ENCODE measurements around the gene CDK18.
A peak's percentile ranks its signal among the peaks of the same experiment; 100 is the strongest.
"Not testable (repeated sequence)": the region's sequence is repeated elsewhere in the genome, so short reads cannot be mapped to it uniquely, and the experiment has no call there.

CDK18 gene

GRCh38 chr1:205480349-205480985 is 24.0 kb upstream of the CDK18 start:
- peak; percentile 25 to 58 for DNase-seq (ENCODE audit: low read depth in 1 of 2, low spot score in 1 of 2)

DNA sequence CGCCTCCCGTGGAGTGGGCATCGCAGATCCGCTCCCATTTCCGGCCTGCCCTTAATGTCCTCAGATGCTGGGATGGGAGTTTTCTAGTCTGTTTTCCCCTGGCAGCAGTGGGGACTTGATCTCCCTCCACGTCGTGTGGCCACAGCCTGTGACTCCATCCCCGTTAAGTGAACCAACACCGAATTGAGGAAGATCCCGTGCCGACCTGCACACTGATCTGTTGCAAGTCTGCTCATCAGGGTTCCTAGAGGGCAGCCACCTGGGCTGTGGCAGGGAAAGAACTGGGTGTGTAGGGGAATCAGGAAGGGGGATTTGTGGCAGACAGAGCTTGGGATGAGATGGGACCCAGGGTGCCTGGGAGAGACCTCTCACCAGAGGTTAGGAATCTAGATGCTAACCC is 23.3 kb upstream of the CDK18 start:
- no peak for DNase-seq (ENCODE audit: low read depth in 1 of 2, low spot score in 1 of 2)

- DNase-seq (ENCODE audit: low read depth in 1 of 2, low spot score in 1 of 2), result no peak
Observed at GRCh38 chr1:205481629-205482151, 22.8 kb upstream of the CDK18 start.

GRCh38 chr1:205482587-205482986 is 21.9 kb upstream of the CDK18 start:
- not testable (repeated sequence) for DNase-seq (ENCODE audit: low read depth in 1 of 2, low spot score in 1 of 2)

DNA sequence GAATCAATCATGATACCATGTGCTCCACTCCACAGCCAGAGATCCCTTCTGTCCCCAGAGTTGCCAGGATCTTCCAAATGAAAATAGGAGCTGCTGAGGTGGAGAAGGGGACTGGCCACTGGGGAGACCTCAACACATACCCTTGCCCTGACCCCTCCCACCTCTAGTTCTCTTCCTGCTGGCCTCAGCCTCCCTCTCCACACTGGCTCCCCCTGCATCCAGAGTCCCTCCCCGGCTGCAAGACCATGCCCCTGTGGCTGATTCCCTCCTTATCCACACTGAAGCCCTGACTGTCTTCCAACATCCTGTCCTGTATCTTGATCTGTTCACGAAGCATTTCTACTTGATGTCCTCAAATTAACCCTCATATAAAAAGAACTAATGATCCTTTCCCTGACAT is 21.1 kb upstream of the CDK18 start:
- no peak for DNase-seq (ENCODE audit: low read depth in 1 of 2, low spot score in 1 of 2)

GRCh38 chr1:205484985-205485967 is 19.2 kb upstream of the CDK18 start:
- DNase-seq (ENCODE audit: low read depth in 1 of 2, low spot score in 1 of 2), result peak; percentile 35 to 54

- no peak for DNase-seq (ENCODE audit: low read depth in 1 of 2, low spot score in 1 of 2)
Observed at GRCh38 chr1:205486258-205486657, 18.2 kb upstream of the CDK18 start.

GRCh38 chr1:205488074-205488723 is 16.3 kb upstream of the CDK18 start:
- DNase-seq (ENCODE audit: low read depth in 1 of 2, low spot score in 1 of 2), result no peak

DNA sequence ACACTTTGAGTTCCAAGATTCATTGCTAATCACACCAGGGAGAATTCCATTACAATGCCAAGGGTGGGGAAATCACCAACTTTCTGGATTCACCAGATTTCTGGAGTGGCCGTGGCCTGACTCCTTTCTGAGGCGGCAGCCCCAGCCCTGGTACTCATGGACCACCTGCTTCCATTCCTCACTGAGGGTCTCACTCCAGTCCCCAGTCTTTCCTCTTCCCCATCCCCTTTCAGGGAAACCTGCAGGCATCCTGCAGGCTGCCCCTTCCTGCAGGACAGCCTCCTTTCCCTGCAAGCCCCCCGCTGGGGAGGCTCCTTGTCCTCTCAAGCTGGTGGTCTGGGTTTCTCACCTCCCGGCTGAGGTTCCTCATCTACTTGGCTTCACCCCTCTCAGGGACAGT is 12.7 kb upstream of the CDK18 start:
- DNase-seq (ENCODE audit: low read depth in 1 of 2, low spot score in 1 of 2), result no peak

GRCh38 chr1:205492201-205492667 is 12.2 kb upstream of the CDK18 start:
- DNase-seq (ENCODE audit: low read depth in 1 of 2, low spot score in 1 of 2), result no peak

- DNase-seq (ENCODE audit: low read depth in 1 of 2, low spot score in 1 of 2), result no peak
Observed at GRCh38 chr1:205492774-205493173, 11.7 kb upstream of the CDK18 start.

- no peak for DNase-seq (ENCODE audit: low read depth in 1 of 2, low spot score in 1 of 2)
Observed at GRCh38 chr1:205493241-205494085, 11.0 kb upstream of the CDK18 start.

DNA sequence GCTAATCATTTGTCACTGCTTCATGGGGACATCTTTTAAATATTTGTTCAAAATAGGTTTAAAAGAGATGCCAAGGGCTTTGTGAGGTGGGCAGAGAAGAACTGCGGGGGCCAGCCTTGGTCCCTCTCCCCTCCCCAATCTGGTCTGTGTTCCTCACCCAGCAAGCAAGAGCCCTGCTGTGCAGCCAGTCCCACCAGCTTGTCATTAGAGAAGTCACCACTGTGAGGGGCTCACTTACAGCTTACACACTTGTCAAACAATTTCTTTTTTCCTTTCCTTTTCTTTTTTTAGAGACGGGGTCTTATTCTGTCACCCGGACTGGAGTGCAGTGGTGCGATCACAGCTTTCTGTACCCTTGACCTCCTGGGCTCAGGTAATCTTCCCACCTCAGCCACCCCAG is 10.4 kb upstream of the CDK18 start:
- no peak for DNase-seq (ENCODE audit: low read depth in 1 of 2, low spot score in 1 of 2)

DNA sequence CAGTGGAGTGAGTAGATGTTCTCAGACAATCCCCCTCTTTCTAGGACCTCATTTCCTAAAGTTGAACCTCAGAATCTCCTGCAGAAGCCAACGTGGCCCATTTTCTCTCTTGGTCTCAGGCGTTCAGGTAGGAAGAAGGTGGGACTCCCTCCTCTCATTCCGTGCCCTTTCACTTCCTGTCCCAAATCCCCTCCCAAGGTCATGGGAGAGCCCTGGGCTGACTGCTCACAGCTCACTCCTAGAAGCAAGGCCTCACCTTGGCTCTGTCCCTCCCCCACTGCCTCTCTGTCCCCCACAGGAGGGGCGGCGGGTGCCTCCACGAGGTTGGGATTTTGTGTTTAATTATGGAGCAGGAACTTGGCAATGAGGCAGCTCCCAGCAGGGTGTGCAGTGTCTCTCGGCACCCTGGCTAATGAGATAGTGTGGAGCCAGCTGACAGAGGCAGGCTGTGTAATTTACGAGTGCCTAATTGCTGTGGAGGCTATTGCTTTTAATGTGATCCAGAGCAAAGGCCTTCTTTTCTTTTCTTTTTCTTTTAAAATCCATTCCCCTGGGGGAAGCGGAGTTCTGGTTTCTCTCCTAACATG is 9.1 kb upstream of the CDK18 start:
- no peak for DNase-seq (ENCODE audit: low read depth in 1 of 2, low spot score in 1 of 2)

DNA sequence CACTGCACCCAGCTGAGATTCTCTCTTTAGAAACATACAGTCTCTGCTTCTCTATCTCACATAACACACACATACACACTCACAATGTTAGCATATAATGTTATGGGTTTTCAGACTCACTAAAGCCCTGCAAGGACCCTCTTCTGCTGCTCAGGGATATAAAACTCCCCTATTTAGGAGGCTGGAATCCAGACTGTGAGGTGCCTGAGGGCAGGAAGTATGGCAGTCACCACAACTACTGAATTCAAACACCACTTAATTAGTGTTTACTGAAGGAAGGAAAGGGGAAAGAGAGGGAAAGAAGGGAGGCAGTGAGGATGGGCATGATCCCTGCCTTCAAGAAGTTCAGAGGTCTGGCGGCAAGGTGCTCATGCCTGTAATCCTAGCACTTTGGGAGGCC is 7.8 kb upstream of the CDK18 start:
- DNase-seq (ENCODE audit: low read depth in 1 of 2, low spot score in 1 of 2), result no peak

DNA sequence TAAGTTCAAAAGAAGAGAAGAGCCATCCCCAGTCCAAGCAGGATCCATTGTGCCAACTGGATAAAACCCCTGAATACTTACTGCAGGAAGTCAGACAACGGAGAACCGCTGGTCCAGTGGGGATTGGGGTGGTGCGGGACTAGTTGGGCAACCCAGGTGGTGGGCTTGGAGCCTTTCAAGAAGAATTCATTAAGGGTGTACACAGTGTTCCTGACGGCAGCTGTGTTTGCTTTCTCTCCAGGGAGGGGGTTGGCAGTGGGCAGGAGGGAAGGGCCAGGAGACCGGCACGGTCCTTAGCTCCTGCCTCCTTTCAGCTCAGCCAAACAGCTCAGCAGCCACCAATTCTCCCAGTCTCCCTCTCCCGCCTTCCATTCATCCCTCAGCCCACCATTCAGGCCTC is 7.1 kb upstream of the CDK18 start:
- no peak for DNase-seq (ENCODE audit: low read depth in 1 of 2, low spot score in 1 of 2)

DNA sequence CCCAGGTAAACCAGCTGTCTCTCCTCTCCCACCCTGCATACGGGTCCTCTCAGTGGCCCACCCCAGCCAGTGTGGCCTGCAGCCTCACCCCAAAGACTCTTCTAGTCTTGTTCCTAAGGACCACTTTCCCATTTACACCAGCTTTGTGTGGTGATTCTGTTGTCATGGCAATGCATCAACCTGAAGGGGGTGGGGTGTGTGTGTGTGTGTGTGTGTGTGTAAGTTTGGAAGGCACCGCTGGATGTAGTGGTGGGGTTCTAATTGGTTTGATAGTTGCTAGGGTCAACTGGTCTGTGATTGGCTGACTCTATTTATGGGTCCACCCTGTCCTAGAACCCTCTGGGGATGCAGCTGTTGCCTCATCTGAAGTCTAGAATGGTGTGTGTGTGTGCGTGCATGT is 4.7 kb upstream of the CDK18 start:
- no peak for DNase-seq (ENCODE audit: low read depth in 1 of 2, low spot score in 1 of 2)

DNA sequence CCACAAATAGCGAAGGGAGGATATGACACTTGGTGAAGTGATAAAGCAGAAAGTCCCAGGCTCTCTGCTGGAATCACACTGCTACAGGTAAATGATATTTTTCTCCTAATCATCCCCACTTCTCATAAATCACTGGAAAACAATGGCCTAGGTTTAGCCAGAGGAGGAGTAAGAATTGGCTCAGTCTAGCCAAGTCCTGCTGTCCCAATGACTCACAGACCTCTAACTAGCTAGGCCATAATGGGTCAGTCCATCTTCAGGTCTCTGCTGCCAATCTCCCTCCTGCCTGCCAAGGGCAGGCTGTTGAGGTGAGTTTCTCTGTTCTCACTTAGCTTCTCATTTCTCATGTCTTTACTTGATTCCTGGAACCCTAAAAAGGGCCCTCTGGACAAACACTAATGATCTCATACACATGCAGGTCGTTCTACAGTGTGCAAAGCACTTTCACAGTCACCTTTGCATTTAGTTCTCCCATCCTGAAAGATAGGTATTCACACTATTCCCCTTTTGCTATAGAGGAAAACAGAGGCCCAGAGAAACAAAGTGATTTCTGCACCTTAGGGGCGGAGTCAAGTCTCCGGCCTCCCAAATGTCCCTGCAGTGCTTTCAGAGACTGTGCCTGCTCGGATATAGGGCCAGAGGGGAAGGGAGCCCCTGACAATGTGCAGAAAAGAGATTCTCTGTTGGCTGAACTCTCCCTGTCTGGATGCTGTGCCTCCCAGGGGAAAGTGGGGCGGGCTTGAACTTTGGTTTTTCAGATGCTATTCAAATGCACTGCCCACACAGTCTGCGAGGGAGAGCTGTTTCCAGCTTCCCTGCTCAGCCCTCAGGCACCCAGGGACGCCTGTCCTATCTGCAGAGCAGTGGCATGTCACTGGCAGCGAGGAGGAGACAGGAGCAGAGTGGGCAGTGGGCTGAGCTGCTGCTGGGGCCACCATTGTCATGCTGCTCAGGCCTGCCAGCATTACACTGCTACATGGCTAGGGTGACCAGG is 3.9 kb upstream of the CDK18 start:
- DNase-seq (ENCODE audit: low read depth in 1 of 2, low spot score in 1 of 2), result no peak

Data from activated T-helper 1 cell treated with anti-CD3 and anti-CD28 coated beads, Interleukin-2, amount 50 U/mL, for 16 hours (primary cell).